DND-41 (cell line): ENCODE results near the gene SLC16A10.

ENCODE experiments used
- CTCF ChIP-seq: IDR thresholded peaks from 2 replicates; pipeline ENCODE4 v1.5.1; 2012; ENCODE audit warnings: borderline replicate concordance, low read length, moderate library complexity, mild to moderate bottlenecking; ENCODE audit not compliant: poor library complexity, severe bottlenecking; ENCODE audit errors: extremely low read depth
- EZH2 ChIP-seq: IDR thresholded peaks from 3 replicates; pipeline ENCODE4 v1.6.1; 2012; ENCODE audit warnings: borderline replicate concordance, low read depth, mild to moderate bottlenecking, moderate library complexity, low read length, inconsistent platforms; ENCODE audit not compliant: severe bottlenecking

- no peak for TF ChIP-seq CTCF
- TF ChIP-seq EZH2 = no peak
Observed at GRCh38 chr6:111212625-111213024, 125.3 kb downstream of the SLC16A10 start.
